ENCODE measurements around the gene FAM72A.
"Not testable (repeated sequence)": the region's sequence is repeated elsewhere in the genome, so short reads cannot be mapped to it uniquely, and the experiment has no call there.

- not testable (repeated sequence) for TF ChIP-seq POLR2A (IDR thresholded peaks at IDR 0.05); CTCF (IDR thresholded peaks at IDR 0.05); POLR2AphosphoS5 (IDR thresholded peaks at IDR 0.05); EP300 (IDR thresholded peaks at IDR 0.05; ENCODE audit: low read depth)
These were observed 26.6 kb upstream of the FAM72A start for GRCh38 chr1:206229286-206229685.
